ENCODE results near the gene POFUT2. TPM values are rescaled to one million over a fixed set of nuclear protein-coding genes. Genes with fewer than 3 reads are reported as not detected.

Gene POFUT2
- total RNA-seq, 2 experiments from 2014 or later, result 11.7 to 12.4 TPM

GRCh38 chr21:45335151-45335760 lies 47.6 kb upstream of the POFUT2 start:
- no peak overlapping the region for H3K4me3 Mint-ChIP-seq
- H3K4me1 Mint-ChIP-seq (ENCODE audit: low read depth), result no peaks in the 10 kb centered on the region
- intact Hi-C loops (cut with micrococcal nuclease), result no loop called here
- ChIA-PET CTCF (no interaction called here), POLR2A (no interaction called here)
- peaks cover 2% of the 10 kb centered on the region for H3K27me3 Mint-ChIP-seq
- H3K9me3 Mint-ChIP-seq, result no peaks in the 10 kb centered on the region
- DNase-seq, result no peak
- ATAC-seq, result no peak
- H3K36me3 Mint-ChIP-seq (ENCODE audit: low read depth), result no peaks in the 10 kb centered on the region
- TF ChIP-seq CTCF (IDR thresholded peaks at IDR 0.05), result no peak
- no peak overlapping the region for H3K27ac Mint-ChIP-seq

GRCh38 chr21:45334591-45335081 lies 46.9 kb upstream of the POFUT2 start:
- no peak for TF ChIP-seq CTCF (IDR thresholded peaks at IDR 0.05)
- Mint-ChIP-seq H3K4me3 (no peak overlapping the region), H3K4me1 (ENCODE audit: low read depth) (no peaks in the 10 kb centered on the region), H3K36me3 (ENCODE audit: low read depth) (no peaks in the 10 kb centered on the region), H3K9me3 (no peaks in the 10 kb centered on the region), H3K27me3 (peaks cover 2% of the 10 kb centered on the region), H3K27ac (no peak overlapping the region)
- CTCF ChIA-PET, result no interaction called here
- intact Hi-C loops (cut with micrococcal nuclease), result no loop called here
- POLR2A ChIA-PET, result no interaction called here
- DNase-seq (no peak), ATAC-seq (no peak)

- CTCF ChIA-PET, result no interaction called here
- POLR2A ChIA-PET, result no interaction called here
- no peaks in the 10 kb centered on the region for H3K36me3 Mint-ChIP-seq (ENCODE audit: low read depth)
- no peaks in the 10 kb centered on the region for H3K4me1 Mint-ChIP-seq (ENCODE audit: low read depth)
- no peak overlapping the region for H3K27ac Mint-ChIP-seq
- H3K9me3 Mint-ChIP-seq, result no peaks in the 10 kb centered on the region
- no peak for TF ChIP-seq CTCF (IDR thresholded peaks at IDR 0.05)
- H3K4me3 Mint-ChIP-seq, result no peak overlapping the region
- peaks cover 2% of the 10 kb centered on the region for H3K27me3 Mint-ChIP-seq
- no peak for ATAC-seq
- DNase-seq, result no peak
- intact Hi-C loops (cut with micrococcal nuclease), result no loop called here
These were observed 46.4 kb upstream of the POFUT2 start for GRCh38 chr21:45334134-45334533.

GRCh38 chr21:45333583-45334121 lies 46.0 kb upstream of the POFUT2 start:
- ChIA-PET POLR2A (no interaction called here), CTCF (no interaction called here)
- intact Hi-C loops (cut with micrococcal nuclease), result no loop called here
- no peaks in the 10 kb centered on the region for H3K9me3 Mint-ChIP-seq
- ATAC-seq (no peak), DNase-seq (no peak)
- no peaks in the 10 kb centered on the region for H3K4me1 Mint-ChIP-seq (ENCODE audit: low read depth)
- H3K27ac Mint-ChIP-seq, result no peak overlapping the region
- H3K4me3 Mint-ChIP-seq, result no peak overlapping the region
- no peak for TF ChIP-seq CTCF (IDR thresholded peaks at IDR 0.05)
- no peaks in the 10 kb centered on the region for H3K36me3 Mint-ChIP-seq (ENCODE audit: low read depth)
- peaks cover 2% of the 10 kb centered on the region for H3K27me3 Mint-ChIP-seq

- no peaks in the 10 kb centered on the region for H3K36me3 Mint-ChIP-seq (ENCODE audit: low read depth)
- H3K9me3 Mint-ChIP-seq, result no peaks in the 10 kb centered on the region
- DNase-seq, result no peak
- H3K4me1 Mint-ChIP-seq (ENCODE audit: low read depth), result no peaks in the 10 kb centered on the region
- TF ChIP-seq CTCF (IDR thresholded peaks at IDR 0.05), result no peak
- H3K27ac Mint-ChIP-seq, result no peak overlapping the region
- H3K27me3 Mint-ChIP-seq, result peaks cover 2% of the 10 kb centered on the region
- ChIA-PET POLR2A (no interaction called here), CTCF (no interaction called here)
- intact Hi-C loops (cut with micrococcal nuclease), result no loop called here
- no peak overlapping the region for H3K4me3 Mint-ChIP-seq
- ATAC-seq, result no peak
These were observed 45.4 kb upstream of the POFUT2 start for GRCh38 chr21:45332981-45333582.
